Epidermal melanocyte (primary cell): ENCODE results near the gene SF3B5.
"Not testable (repeated sequence)": the region's sequence is repeated elsewhere in the genome, so short reads cannot be mapped to it uniquely, and the experiment has no call there.

Experiments
- DNase-seq: peaks from one replicate; pipeline ENCODE4 v3.0.0; 2011; ENCODE audit warnings: low spot score; ENCODE audit not compliant: insufficient read length

SF3B5 gene

DNA sequence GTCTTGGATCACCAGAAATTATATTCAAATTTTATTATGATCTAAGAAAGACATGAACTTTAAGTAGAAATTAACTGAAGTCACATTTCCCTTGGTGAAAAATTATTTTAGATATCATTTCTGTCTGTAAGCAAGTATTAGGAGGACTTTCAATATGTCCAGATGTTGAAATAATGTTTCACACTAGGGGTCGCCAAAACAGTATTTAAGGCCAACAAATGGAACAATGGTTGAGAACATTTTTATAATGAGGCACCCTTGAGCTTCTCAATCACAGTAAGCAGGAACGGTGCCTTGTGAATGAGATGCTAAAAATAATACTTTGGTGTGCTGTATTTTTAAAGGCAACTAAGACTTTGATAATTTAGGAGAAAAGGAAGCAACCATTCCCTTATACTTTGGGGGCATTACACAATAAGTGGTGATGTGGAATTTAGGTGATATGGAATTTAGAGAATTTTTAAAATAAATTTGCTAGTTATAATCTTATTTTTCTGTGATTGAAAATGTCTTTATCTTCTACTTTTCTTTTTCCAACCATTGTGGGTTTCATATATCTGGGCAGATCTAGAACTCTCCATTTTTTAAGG lies 9.6 kb upstream of the SF3B5 start:
- peak; percentile 63 for DNase-seq

GRCh38 chr6:144104488-144104887 lies 9.1 kb upstream of the SF3B5 start:
- DNase-seq: no peak

DNA sequence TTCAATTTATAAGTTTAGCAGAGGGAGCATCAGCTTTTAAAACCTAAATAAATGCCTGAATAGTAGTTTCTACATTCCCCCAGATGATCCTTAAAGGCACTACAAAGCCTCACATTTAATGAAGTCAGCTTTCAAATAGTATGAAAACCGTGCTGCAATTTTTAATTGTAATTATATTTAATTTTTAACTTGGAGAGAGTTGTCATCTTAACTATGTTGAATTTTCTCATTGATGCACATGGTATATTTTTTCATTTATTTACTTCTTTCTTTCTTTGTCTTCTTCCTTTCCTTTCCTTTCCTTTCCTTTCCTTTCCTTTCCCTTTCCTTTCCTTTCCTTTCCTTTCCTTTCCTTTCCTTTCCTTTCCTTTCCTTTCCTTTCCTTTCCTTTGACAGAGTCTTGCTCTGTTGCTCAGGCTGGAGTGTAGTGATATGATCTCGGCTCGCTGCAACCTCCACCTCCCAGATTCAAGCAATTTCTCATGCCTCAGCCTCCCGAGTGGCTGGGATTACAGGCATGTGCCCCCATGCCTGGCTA lies 7.7 kb upstream of the SF3B5 start:
- no peak for DNase-seq

DNA sequence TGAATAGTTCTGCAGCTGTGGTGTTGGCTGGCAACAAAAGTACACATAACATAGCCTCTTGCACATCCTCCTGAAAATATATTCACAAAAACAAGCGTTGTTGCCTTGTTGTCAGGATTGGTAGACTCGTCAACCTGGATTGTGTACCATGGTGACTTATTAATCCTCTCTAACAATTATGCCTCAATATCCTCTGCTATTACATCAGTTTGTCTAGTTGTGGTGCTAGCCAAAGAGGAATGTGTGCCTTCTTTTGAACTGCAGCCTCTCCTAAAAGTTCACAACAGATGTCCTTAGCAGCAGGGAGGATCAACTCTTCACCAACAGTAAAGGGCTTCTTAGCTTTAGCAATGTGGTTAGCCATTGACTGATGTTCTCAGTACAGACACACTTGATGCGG lies 3.6 kb upstream of the SF3B5 start:
- no peak for DNase-seq

- DNase-seq: no peak
Measured at GRCh38 chr6:144094731-144095133, 641 bp downstream of the SF3B5 start.

DNA sequence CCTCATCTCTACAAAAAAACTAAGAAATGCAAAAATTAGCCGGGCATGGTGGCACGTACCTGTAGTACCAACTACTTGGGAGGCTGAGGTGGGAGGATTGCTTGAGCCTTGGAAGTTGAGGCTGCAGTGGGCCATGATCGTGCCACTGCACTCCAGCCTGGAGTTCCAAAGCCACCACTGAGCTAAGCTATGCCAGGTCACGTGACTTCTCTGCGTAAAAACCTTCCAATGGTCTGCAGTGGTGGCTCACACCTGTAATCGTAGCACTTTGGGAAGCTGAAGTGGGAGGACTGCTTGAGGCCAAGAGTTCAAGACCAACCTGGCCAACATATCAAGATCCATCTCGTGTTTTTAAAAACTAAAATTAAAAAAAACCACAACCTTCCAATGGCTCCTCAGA lies 1.7 kb downstream of the SF3B5 start:
- no peak for DNase-seq

GRCh38 chr6:144093236-144093635 lies 2.1 kb downstream of the SF3B5 start:
- no peak for DNase-seq

DNA sequence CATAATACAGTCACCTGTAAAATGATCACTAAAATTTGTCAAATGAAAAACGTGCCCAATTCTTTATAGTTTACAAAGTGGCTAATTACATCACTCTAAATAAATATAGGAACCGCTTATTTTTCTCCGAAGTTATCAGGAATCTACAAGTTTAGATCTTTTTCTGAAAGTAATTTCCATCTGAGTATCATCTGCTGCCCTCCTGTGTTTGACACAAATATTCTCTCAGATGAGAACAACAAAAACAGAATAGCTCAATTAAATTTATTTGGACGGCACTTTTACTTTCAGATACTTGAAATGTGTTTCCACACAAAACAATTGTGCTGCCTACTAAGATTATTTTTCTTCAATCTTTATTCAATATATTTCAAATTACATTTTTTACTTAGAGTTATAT lies 5.0 kb downstream of the SF3B5 start:
- DNase-seq: no peak

DNA sequence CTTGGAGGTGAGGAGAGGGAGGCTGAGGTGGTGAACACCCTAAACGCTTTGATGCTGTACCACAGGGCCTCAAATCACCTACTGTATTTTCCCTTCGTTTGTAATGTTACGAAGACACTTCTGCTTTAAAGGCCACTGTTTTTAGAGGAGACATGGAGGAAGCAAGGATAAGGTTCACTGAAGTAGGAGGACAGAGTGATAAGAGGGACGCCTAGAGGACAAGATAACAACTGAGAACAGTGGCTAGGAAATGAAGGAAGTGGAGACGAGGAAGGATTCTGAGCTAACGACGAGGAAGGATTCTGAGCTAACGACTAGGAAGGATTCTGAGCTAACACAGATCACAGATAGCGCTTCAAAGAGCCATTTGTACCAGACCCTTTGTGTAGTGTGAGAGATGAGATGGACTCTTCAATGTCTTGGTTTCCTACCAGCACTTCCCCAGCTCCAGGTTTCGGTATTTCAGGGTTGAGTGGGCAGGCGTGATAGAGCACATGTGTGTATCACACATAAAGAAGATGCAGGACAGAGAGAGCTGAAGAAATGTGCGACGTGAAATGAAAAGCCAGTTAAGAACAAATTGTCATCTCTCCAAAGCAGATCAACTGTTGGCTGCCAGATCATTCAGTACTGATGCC lies 7.5 kb downstream of the SF3B5 start:
- no peak for DNase-seq

DNA sequence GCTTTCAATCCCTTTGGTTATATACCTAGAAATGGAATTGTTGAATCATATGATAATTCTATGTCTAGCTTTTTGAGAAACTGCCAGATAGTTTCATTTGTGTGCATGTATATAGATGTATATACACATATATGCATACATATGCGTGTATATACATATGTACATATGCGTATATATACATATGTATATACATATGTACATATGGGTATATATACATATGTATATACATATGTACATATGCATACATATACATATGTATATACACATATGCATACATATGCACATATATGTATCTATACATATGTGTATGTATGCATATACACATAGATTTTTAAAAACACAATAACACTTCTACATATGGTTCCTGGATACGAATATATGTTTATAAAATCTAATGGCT lies 8.4 kb downstream of the SF3B5 start:
- no peak for DNase-seq

- no peak for DNase-seq
Measured at GRCh38 chr6:144083172-144083571, 12.2 kb downstream of the SF3B5 start.

DNA sequence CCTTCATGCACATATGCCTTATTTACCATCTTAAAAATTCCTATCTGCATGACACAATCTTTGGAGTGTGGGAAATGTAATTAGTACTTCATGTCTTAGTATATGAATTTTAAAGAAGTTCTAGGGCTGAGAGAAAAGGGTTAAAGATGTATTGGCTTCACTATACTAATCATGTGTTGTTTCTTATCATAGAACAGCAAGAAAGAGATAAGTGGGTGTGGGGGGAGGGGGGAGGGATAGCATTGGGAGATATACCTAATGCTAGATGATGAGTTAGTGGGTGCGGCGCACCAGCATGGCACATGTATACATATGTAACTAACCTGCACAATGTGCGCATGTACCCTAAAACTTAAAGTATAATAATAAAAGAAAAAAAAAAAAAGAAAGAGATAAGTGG lies 13.0 kb downstream of the SF3B5 start:
- not testable (repeated sequence) for DNase-seq

DNA sequence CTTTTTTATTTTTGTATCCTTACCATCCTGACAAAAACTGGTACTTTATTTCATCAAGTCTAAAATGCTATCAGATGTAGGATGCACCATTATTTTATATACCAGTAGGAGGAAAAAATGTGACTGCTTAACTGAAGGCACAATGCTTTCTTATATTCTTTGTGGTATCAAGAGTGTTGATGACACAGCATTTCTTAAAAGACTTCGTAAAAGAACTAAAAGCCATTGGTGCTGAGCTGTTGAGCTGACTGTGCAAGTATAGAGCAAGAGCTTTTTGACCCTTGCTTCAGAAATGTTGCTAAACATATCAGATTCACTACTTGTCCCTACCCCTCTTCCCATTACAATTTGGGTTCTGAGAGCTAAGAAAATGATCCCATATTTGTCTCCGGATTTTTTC lies 17.5 kb downstream of the SF3B5 start:
- no peak for DNase-seq

GRCh38 chr6:144075875-144076274 lies 19.5 kb downstream of the SF3B5 start:
- no peak for DNase-seq

- DNase-seq: no peak
Measured at GRCh38 chr6:144075187-144075586, 20.2 kb downstream of the SF3B5 start.

- no peak for DNase-seq
Measured at GRCh38 chr6:144073024-144073423, 22.3 kb downstream of the SF3B5 start.

GRCh38 chr6:144069506-144069905 lies 25.9 kb downstream of the SF3B5 start:
- no peak for DNase-seq

GRCh38 chr6:144068794-144069193 lies 26.6 kb downstream of the SF3B5 start:
- DNase-seq: no peak

DNA sequence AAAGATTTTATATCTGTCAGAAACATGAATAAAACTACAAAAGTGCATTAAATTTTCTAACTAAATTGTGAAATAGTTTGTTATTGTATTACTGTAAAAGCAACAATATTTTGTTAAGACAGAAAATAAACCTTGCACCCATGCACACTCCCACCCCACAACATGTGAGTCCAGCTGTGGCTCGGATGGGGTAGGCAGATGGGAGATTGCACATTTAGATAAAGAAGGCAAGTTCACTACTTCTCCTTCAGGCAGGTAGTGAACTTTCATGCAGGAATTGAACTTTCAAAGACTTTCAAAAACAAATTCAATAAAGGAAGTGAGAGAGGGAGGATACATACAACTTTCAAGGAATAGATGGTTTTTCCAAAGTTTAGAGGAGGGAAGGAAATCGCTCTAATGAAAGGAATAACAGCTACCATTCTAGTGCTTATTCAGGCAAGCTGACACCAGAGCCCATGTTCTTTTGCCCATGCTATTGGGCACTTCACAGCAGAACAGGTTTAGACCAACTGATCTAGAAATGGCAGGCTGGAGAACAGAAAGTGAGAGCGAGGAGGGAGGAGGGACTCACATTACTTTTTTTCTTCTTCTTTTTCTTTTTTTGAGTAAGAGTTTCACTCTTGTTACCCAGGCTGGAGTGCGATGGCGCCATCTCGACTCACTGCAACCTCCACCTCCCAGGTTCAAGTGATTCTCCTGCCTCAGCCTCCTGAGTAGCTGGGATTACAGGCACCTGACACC lies 28.5 kb downstream of the SF3B5 start:
- no peak for DNase-seq

DNA sequence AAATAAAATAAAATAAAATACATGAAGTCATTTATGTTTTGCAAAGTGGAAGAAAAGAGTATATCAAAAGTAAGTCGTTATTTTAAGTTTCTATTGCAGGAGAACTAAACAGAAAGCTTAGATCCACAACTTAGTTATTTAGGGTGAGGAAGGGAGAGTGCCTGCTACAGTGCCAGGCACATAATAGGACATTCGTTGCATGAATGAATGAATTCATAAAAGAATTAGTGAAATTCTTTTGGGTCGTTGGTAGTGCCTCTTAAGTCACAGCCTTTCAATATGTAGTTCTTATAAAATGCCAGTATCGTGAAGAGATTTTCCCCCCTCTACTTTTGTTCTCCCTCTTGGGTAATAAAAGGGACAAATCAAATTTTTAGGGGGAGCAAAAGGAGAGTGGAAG lies 29.1 kb downstream of the SF3B5 start:
- DNase-seq: no peak

DNA sequence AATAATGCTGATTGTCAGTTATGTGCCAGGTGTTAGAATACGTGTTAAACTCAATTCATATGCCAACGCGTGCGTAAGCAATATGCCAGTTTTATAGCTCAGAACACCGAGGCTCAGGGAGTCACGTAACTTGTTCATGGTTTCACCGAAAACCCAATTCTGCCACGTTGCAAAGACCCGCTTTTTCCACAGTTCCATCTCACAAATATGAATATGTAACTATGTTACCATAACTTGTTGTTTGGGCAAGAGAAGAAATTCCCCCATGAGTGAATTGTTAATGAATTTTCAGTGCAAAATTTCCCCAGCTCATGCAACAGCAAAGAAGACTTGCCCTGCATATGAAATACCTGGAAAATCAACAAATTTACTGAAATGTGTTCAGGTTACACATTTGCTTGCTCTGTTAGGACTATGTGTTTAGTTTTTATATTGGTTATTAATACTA lies 30.1 kb downstream of the SF3B5 start:
- DNase-seq: no peak

DNA sequence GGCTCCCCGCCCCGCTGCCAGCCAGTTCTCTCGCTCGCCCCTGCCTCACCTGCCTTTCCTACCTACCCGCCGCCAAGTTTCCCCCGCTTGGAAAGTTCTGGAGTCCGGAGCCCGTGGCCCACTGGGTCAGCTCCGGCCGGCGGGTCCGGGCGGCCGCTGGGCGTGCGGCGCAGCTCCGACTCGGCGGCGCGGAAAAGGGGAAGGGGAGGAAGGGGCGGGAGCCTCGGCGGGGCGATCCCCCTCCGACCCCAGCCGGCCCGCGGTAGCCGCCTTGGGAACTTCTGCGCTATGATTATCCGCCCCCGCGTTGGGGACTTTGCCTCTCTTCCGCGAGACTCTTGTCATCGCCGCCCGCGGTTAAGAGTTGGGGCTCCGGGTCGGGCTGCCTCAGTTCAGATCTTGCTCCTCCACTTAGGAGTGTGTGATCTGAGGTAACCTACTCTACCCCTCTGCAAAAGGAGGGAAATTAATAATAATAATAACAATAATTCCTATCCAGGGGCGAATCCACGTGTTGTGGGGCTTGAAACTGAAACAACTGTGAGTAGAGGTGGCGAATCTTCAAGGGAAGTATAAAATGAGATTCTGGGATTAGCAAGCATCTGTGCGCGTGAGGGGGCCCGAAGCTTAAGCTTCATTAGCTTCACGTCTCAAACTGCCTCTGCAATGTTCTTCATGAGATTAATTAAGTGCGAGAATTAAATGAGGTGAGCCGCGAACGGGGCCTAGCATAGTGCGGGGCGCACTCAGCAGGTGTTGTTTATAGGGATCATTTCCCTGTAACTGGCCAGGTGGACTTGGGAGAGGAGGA lies 30.8 kb downstream of the SF3B5 start:
- no peak for DNase-seq
